GM12892 (cell line): ENCODE data around the gene RANBP10.

Source experiments
- POLR2A ChIP-seq: IDR thresholded peaks from 2 replicates; pipeline ENCODE4 v1.6.1; 2011; ENCODE audit warnings: low read depth, low read length, control low read depth
- POLR2AphosphoS5 ChIP-seq: IDR thresholded peaks from 2 replicates; pipeline ENCODE4 v1.6.1; 2011; ENCODE audit warnings: low read depth, low read length, control low read depth

GRCh38 chr16:67781565-67781921 lies 24.8 kb downstream of the RANBP10 start:
- TF ChIP-seq POLR2A (no peak), POLR2AphosphoS5 (no peak)
